ENCODE results near the gene ST8SIA6.

DNA sequence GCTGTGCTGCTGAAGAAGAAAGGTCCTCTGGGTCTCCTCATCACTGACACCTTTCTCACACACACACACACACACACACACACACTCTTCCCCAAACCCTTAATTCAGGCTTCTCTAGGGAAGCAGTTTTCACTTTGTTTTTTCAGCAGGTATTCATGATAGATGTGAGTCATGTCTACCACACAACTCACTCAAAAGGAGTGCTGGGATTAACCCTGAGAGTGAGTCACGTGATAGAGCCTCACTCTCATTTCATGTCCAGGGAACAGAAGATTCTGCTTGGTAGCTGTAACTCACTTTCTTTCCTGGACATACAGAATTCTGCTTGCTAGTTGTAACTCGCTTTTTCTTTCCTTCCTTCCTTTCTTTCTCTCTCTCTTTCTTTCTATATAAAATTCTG, 181.0 kb downstream of the ST8SIA6 start:
- TF ChIP-seq, protein P1, sequence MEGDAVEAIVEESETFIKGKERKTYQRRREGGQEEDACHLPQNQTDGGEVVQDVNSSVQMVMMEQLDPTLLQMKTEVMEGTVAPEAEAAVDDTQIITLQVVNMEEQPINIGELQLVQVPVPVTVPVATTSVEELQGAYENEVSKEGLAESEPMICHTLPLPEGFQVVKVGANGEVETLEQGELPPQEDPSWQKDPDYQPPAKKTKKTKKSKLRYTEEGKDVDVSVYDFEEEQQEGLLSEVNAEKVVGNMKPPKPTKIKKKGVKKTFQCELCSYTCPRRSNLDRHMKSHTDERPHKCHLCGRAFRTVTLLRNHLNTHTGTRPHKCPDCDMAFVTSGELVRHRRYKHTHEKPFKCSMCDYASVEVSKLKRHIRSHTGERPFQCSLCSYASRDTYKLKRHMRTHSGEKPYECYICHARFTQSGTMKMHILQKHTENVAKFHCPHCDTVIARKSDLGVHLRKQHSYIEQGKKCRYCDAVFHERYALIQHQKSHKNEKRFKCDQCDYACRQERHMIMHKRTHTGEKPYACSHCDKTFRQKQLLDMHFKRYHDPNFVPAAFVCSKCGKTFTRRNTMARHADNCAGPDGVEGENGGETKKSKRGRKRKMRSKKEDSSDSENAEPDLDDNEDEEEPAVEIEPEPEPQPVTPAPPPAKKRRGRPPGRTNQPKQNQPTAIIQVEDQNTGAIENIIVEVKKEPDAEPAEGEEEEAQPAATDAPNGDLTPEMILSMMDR (IDR thresholded peaks at IDR 0.05 in 2 of 3, conservative IDR thresholded peaks at IDR 0.05 in 1 of 3; ENCODE audit: insufficient read depth in 2 of 3, low read depth in 1 of 3, low read length in 3 of 3), result no peak
- TF ChIP-seq JUN (IDR thresholded peaks at IDR 0.05; ENCODE audit: borderline replicate concordance, low read depth, low read length) (no peak), JUN (CRISPR knock-in tag; IDR thresholded peaks at IDR 0.05; ENCODE audit: borderline replicate concordance) (no peak), RAD21 (CRISPR knock-in tag; conservative IDR thresholded peaks at IDR 0.05 in 1 of 2, IDR thresholded peaks at IDR 0.05 in 1 of 2) (no peak), POU5F1 (IDR thresholded peaks at IDR 0.05; ENCODE audit: borderline replicate concordance, low read depth, low read length, partially characterized antibody) (no peak), POLR2A (conservative IDR thresholded peaks at IDR 0.05) (no peak), ARID2 (IDR thresholded peaks at IDR 0.05) (no peak), FOS (IDR thresholded peaks at IDR 0.05; ENCODE audit: extremely low read depth, insufficient read length) (no peak), NFRKB (IDR thresholded peaks at IDR 0.05; ENCODE audit: low read depth) (no peak)
- TF ChIP-seq, protein P2, sequence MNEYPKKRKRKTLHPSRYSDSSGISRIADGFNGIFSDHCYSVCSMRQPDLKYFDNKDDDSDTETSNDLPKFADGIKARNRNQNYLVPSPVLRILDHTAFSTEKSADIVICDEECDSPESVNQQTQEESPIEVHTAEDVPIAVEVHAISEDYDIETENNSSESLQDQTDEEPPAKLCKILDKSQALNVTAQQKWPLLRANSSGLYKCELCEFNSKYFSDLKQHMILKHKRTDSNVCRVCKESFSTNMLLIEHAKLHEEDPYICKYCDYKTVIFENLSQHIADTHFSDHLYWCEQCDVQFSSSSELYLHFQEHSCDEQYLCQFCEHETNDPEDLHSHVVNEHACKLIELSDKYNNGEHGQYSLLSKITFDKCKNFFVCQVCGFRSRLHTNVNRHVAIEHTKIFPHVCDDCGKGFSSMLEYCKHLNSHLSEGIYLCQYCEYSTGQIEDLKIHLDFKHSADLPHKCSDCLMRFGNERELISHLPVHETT (CRISPR knock-in tag; conservative IDR thresholded peaks at IDR 0.05 in 1 of 2, IDR thresholded peaks at IDR 0.05 in 1 of 2), result no peak

Data from K562 (cell line).